Mesenchymal stem cell (in vitro differentiated cells and primary cell): Measurements from ENCODE around the gene OR1L8.

Experiments
- DNase-seq: peaks from one replicate; pipeline ENCODE4 v3.0.0-alpha.2; 2013
- H2AFZ ChIP-seq: one replicate; pipeline ENCODE4 v1.6.1; 2013; ENCODE audit warnings: low read depth, mild to moderate bottlenecking, control low read depth, inconsistent platforms, low read length, moderate library complexity
- H2AK5ac ChIP-seq: 2 replicates; pipeline ENCODE4 v1.6.1; 2013; ENCODE audit warnings: low read length, moderate library complexity, mild to moderate bottlenecking, inconsistent platforms; ENCODE audit not compliant: severe bottlenecking
- H2BK120ac ChIP-seq: one replicate; pipeline ENCODE4 v1.6.1; 2013; ENCODE audit warnings: low read depth, mild to moderate bottlenecking, inconsistent platforms, low read length, moderate library complexity
- H2BK12ac ChIP-seq, 2 experiments: one replicate each; pipeline ENCODE4 v1.6.1; 2013; ENCODE audit warnings: inconsistent platforms in 2 of 2, low read length in 2 of 2, mild to moderate bottlenecking in 2 of 2, moderate library complexity in 2 of 2, control low read depth in 1 of 2
- H2BK15ac ChIP-seq: one replicate; pipeline ENCODE4 v1.6.1; 2013; ENCODE audit warnings: mild to moderate bottlenecking, low read depth, inconsistent platforms; ENCODE audit not compliant: poor library complexity, severe bottlenecking
- H2BK5ac ChIP-seq: 2 replicates; pipeline ENCODE4 v1.6.1; 2013; ENCODE audit warnings: low read depth, mild to moderate bottlenecking, low read length, control low read depth, inconsistent platforms; ENCODE audit not compliant: poor library complexity, severe bottlenecking
- H3K14ac ChIP-seq, 2 experiments: one replicate each; pipeline ENCODE4 v1.6.1; 2013; ENCODE audit warnings: inconsistent platforms in 2 of 2, low read length in 2 of 2, control low read depth in 1 of 2, mild to moderate bottlenecking in 1 of 2, moderate library complexity in 1 of 2
- H3K18ac ChIP-seq, 2 experiments: one replicate each; pipeline ENCODE4 v1.6.1; 2013; ENCODE audit warnings: inconsistent platforms in 2 of 2, low read length in 2 of 2, control low read depth in 1 of 2, low read depth in 1 of 2, mild to moderate bottlenecking in 1 of 2
- H3K23ac ChIP-seq, 2 experiments: one replicate each; pipeline ENCODE4 v1.6.1; 2013; ENCODE audit warnings: inconsistent platforms in 2 of 2, low read length in 2 of 2, mild to moderate bottlenecking in 2 of 2, moderate library complexity in 2 of 2, control low read depth in 1 of 2
- H3K27ac ChIP-seq: 2 replicates; pipeline ENCODE4 v1.5.1; 2013; ENCODE audit warnings: mild to moderate bottlenecking, moderate library complexity, low read length, control low read depth, inconsistent platforms; ENCODE audit not compliant: poor library complexity, severe bottlenecking
- H3K27me3 ChIP-seq, 2 experiments: 2 replicates each; pipeline versions ENCODE4 v1.6.1 to v1.7.0; 2013; ENCODE audit warnings: low read length in 2 of 2, mild to moderate bottlenecking in 2 of 2, moderate library complexity in 2 of 2, control low read depth in 1 of 2, inconsistent platforms in 1 of 2; ENCODE audit not compliant: control insufficient read depth in 1 of 2, insufficient read depth in 1 of 2
- H3K36me3 ChIP-seq, 2 experiments: 2 replicates each; pipeline versions ENCODE4 v1.6.1 to v1.7.0; 2013; ENCODE audit warnings: low read length in 2 of 2, control low read depth in 1 of 2, inconsistent platforms in 1 of 2, low read depth in 1 of 2, mild to moderate bottlenecking in 1 of 2; ENCODE audit not compliant: insufficient read depth in 2 of 2, control insufficient read depth in 1 of 2
- H3K4ac ChIP-seq, 2 experiments: one replicate each; pipeline ENCODE4 v1.6.1; 2013; ENCODE audit warnings: inconsistent platforms in 2 of 2, low read length in 2 of 2, mild to moderate bottlenecking in 2 of 2, moderate library complexity in 2 of 2, control low read depth in 1 of 2, low read depth in 1 of 2
- H3K4me1 ChIP-seq: 2 replicates; pipeline ENCODE4 v1.6.1; 2013; ENCODE audit warnings: low read depth, low read length, control low read depth; ENCODE audit not compliant: control insufficient read depth, insufficient read depth
- H3K4me2 ChIP-seq: 2 replicates; pipeline ENCODE4 v1.6.1; 2013; ENCODE audit warnings: low read length, mild to moderate bottlenecking, inconsistent platforms; ENCODE audit not compliant: poor library complexity, severe bottlenecking
- H3K4me3 ChIP-seq, 2 experiments: 2 replicates each; pipeline versions ENCODE4 v1.5.1 to v1.7.0; 2013; ENCODE audit warnings: low read length in 2 of 2, mild to moderate bottlenecking in 2 of 2, control low read depth in 1 of 2, low read depth in 1 of 2; ENCODE audit not compliant: insufficient read depth in 1 of 2
- H3K79me1 ChIP-seq: replicated peaks from 2 replicates; pipeline ENCODE4 v1.6.1; 2013; ENCODE audit warnings: mild to moderate bottlenecking, control low read depth, low read length, inconsistent platforms; ENCODE audit not compliant: poor library complexity, severe bottlenecking
- H3K9ac ChIP-seq: 2 replicates; pipeline ENCODE4 v1.7.0; 2013; ENCODE audit warnings: mild to moderate bottlenecking, low read length, moderate library complexity
- H3K9me3 ChIP-seq: 2 replicates; pipeline ENCODE4 v1.7.0; 2013; ENCODE audit warnings: mild to moderate bottlenecking, low read length; ENCODE audit not compliant: control insufficient read depth
- H4K8ac ChIP-seq: one replicate; pipeline ENCODE4 v1.6.1; 2013; ENCODE audit warnings: inconsistent platforms, mild to moderate bottlenecking, low read length, moderate library complexity
- H4K91ac ChIP-seq: one replicate; pipeline ENCODE4 v1.6.1; 2013; ENCODE audit warnings: mild to moderate bottlenecking, low read length, inconsistent platforms
- WGBS: methylation state at CpG from one replicate; pipeline ENCODE4 v1.1.7; 2013; ENCODE audit warnings: mixed read lengths; 5-methylcytosine and 5-hydroxymethylcytosine counted together

The OR1L8 gene

GRCh38 chr9:122572456-122572855 is 10.7 kb downstream of the OR1L8 start:
- 25% methylated on average over 2 of the region's 2 CpGs for WGBS
- H3K9me3 ChIP-seq = peaks cover 12% of the 10 kb centered on the region
- no peak overlapping the region for H3K18ac ChIP-seq
- no peak overlapping the region for H4K8ac ChIP-seq
- H3K27ac ChIP-seq = no peak overlapping the region
- H2AK5ac ChIP-seq = no peak overlapping the region
- peak overlapping the region in 1 of 2 experiments; percentile 6 for H3K4me3 ChIP-seq
- H3K23ac ChIP-seq = no peak overlapping the region
- no peaks in the 10 kb centered on the region for H3K79me1 ChIP-seq
- no peaks in the 10 kb centered on the region for H3K36me3 ChIP-seq
- H2AFZ ChIP-seq = no peak overlapping the region
- H2BK15ac ChIP-seq = no peak overlapping the region
- no peak overlapping the region for H3K4me2 ChIP-seq
- no peaks in the 10 kb centered on the region for H3K4me1 ChIP-seq
- H4K91ac ChIP-seq = no peak overlapping the region
- no peak overlapping the region for H2BK5ac ChIP-seq
- no peak overlapping the region for H2BK120ac ChIP-seq
- no peak overlapping the region for H3K14ac ChIP-seq
- no peak overlapping the region for H3K9ac ChIP-seq
- no peak overlapping the region for H2BK12ac ChIP-seq
- no peak overlapping the region for H3K4ac ChIP-seq
- H3K27me3 ChIP-seq = no peaks in the 10 kb centered on the region
- DNase-seq = no peak

GRCh38 chr9:122567901-122568300 is 15.3 kb downstream of the OR1L8 start:
- H3K4me1 ChIP-seq = no peaks in the 10 kb centered on the region
- H3K79me1 ChIP-seq = no peaks in the 10 kb centered on the region
- H2BK5ac ChIP-seq = no peak overlapping the region
- 77% methylated on average over 4 of the region's 4 CpGs for WGBS
- no peak overlapping the region for H3K14ac ChIP-seq
- H2BK15ac ChIP-seq = no peak overlapping the region
- H3K9ac ChIP-seq = no peak overlapping the region
- H3K9me3 ChIP-seq = peaks cover 19% of the 10 kb centered on the region
- no peaks in the 10 kb centered on the region for H3K27me3 ChIP-seq
- H3K23ac ChIP-seq = no peak overlapping the region
- no peak overlapping the region for H2AK5ac ChIP-seq
- H3K27ac ChIP-seq = no peak overlapping the region
- H2BK12ac ChIP-seq = no peak overlapping the region
- H3K18ac ChIP-seq = no peak overlapping the region
- H3K4me2 ChIP-seq = no peak overlapping the region
- H2AFZ ChIP-seq = no peak overlapping the region
- DNase-seq = no peak
- no peak overlapping the region for H3K4ac ChIP-seq
- no peak overlapping the region for H4K91ac ChIP-seq
- H4K8ac ChIP-seq = no peak overlapping the region
- no peak overlapping the region for H3K4me3 ChIP-seq
- H3K36me3 ChIP-seq = no peaks in the 10 kb centered on the region
- H2BK120ac ChIP-seq = no peak overlapping the region

DNA sequence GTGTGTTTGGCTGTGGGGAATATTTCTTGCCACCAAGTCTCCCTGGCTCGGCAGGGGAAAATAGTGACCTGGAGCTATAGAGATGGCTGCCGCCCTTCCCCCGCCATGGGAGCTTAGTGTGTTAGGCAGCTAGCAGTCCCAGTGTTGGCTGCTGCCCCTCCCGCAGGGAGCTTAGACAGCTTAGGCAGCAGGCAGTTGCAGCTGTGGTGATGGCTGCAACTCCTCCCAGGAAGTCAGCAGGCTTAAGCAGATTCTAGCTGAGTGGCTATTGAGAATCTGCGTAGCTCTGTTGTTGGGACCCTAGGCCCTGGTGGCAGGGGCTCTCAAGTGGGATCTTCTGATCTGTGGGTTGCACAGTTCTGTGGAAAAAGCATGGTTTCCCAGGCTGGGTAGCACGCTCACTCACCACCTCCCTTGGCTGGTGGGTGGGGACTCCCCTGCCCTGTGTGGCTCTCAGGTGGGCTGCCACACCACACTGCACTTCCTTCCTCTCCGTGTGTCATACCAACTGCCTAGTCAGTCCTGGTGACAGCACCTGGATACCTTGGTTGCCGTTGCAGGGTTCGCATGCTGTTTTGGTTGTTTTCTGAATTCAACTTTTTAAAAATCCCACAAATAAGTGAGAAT is 20.9 kb downstream of the OR1L8 start:
- Histone ChIP-seq H3K79me1 (no peaks in the 10 kb centered on the region), H3K14ac (no peak overlapping the region), H3K4me2 (no peak overlapping the region), H2BK15ac (no peak overlapping the region), H3K27me3 (no peaks in the 10 kb centered on the region), H3K27ac (no peak overlapping the region), H3K18ac (no peak overlapping the region), H3K4ac (no peak overlapping the region), H2BK12ac (no peak overlapping the region), H3K36me3 (no peaks in the 10 kb centered on the region), H3K9me3 (peaks cover 22% of the 10 kb centered on the region), H3K9ac (no peak overlapping the region), H2AK5ac (no peak overlapping the region), H3K23ac (no peak overlapping the region), H3K4me3 (no peak overlapping the region), H2BK120ac (no peak overlapping the region), H2AFZ (no peak overlapping the region), H4K91ac (no peak overlapping the region), H4K8ac (no peak overlapping the region), H2BK5ac (no peak overlapping the region), H3K4me1 (no peaks in the 10 kb centered on the region)
- 80% methylated on average over 8 of the region's 9 CpGs for WGBS
- no peak for DNase-seq

DNA sequence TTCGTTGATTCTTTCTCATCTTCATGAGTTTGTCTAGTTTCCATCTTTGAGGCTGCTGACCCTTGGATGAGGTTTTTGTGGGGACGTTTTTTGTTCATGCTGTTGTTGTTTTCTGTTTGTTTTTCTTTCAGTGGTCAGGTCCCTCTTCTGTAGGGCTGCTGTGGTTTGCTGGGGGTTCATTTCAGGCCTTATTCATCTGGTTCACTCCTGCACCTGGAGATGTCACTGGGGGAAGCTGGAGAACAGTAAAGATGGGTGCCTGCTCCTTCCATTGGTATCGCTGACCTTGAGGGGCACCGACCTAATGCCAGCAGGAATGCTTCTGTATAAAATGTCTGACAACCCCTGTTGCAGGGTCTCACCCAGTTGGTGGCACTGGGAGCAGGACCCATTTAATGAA is 21.7 kb downstream of the OR1L8 start:
- no peaks in the 10 kb centered on the region for H3K36me3 ChIP-seq
- no peak overlapping the region for H2BK15ac ChIP-seq
- no peak overlapping the region for H3K18ac ChIP-seq
- H2BK12ac ChIP-seq = no peak overlapping the region
- no peak overlapping the region for H2BK5ac ChIP-seq
- H3K79me1 ChIP-seq = no peaks in the 10 kb centered on the region
- no peak overlapping the region for H3K14ac ChIP-seq
- no peak overlapping the region for H3K4ac ChIP-seq
- no peaks in the 10 kb centered on the region for H3K4me1 ChIP-seq
- no peak overlapping the region for H2AFZ ChIP-seq
- H3K9me3 ChIP-seq = peaks cover 21% of the 10 kb centered on the region
- DNase-seq = no peak
- H2AK5ac ChIP-seq = no peak overlapping the region
- 54% methylated on average over 4 of the region's 4 CpGs for WGBS
- H3K9ac ChIP-seq = no peak overlapping the region
- H4K91ac ChIP-seq = no peak overlapping the region
- H4K8ac ChIP-seq = no peak overlapping the region
- no peak overlapping the region for H2BK120ac ChIP-seq
- H3K23ac ChIP-seq = no peak overlapping the region
- no peak overlapping the region for H3K4me3 ChIP-seq
- no peak overlapping the region for H3K27ac ChIP-seq
- H3K27me3 ChIP-seq = no peaks in the 10 kb centered on the region
- H3K4me2 ChIP-seq = no peak overlapping the region
